Astrocyte of the cerebellum (primary cell): Measurements from ENCODE around the gene RPS10.
A peak's percentile ranks its signal among the peaks of the same experiment; 100 is the strongest.

Experiments used
- DNase-seq: peaks from one replicate; pipeline ENCODE4 v3.0.0-alpha.2; 2011; ENCODE audit warnings: low read depth
- H3K4me3 ChIP-seq: 2 replicates; pipeline ENCODE4 v1.5.1; 2011; ENCODE audit warnings: mild to moderate bottlenecking, low read depth, low read length, moderate library complexity
- CTCF ChIP-seq: IDR thresholded peaks from 2 replicates; pipeline ENCODE4 v1.5.1; 2012; ENCODE audit warnings: low read length, low read depth, moderate library complexity, mild to moderate bottlenecking; ENCODE audit errors: missing control alignments
- in situ Hi-C: cut with HindIII; loops from 2 replicates; pipeline ENCODE4 v1.10.0; 2017; ENCODE audit warnings: low sequenced_read_pairs

RPS10 gene

GRCh38 chr6:34462010-34462409 is 36.1 kb upstream of the RPS10 start:
- no peak overlapping the region for H3K4me3 ChIP-seq
- no peak for DNase-seq
- in situ Hi-C loops = no loop called here
- no peak for TF ChIP-seq CTCF

DNA sequence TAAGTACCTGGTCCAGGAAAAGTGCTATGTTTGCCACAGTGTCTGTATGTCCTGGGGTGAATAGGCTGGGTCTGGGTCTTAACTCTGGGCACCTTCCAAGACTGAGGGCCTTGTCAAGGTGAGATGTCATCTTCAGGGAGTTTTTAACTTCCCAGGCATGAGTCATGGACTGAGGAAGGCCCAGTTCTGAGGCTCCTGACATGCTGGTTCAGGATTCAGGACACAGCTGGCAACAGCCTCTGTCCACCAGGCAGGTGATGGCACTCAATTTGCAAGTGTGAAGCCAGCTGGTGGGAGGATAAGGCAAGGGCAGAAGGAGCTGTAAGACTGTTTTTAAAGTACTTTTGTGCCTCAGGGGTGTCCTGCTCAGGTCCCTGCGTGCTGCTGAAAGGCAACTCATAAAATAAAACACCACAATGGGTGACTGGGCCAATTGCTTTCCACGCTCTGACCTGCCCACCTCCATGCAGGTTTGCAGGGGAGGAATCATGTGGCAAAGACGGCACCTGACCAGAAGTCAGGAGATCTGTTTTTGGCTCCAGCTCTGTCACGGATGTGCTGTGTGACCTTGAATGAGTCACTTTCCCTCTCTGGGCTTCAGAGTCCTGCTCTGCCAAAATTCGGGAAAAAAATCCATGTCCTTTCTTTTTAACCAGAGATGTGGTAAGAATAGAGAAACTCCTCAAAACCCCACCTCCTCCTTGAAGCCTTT is 35.1 kb upstream of the RPS10 start:
- H3K4me3 ChIP-seq = no peak overlapping the region
- no peak for DNase-seq
- in situ Hi-C loops = no loop called here
- no peak for TF ChIP-seq CTCF

GRCh38 chr6:34459899-34460593 is 34.2 kb upstream of the RPS10 start:
- DNase-seq = peak; percentile 9
- in situ Hi-C loops = no loop called here
- no peak overlapping the region for H3K4me3 ChIP-seq
- TF ChIP-seq CTCF = peak; percentile 60

DNA sequence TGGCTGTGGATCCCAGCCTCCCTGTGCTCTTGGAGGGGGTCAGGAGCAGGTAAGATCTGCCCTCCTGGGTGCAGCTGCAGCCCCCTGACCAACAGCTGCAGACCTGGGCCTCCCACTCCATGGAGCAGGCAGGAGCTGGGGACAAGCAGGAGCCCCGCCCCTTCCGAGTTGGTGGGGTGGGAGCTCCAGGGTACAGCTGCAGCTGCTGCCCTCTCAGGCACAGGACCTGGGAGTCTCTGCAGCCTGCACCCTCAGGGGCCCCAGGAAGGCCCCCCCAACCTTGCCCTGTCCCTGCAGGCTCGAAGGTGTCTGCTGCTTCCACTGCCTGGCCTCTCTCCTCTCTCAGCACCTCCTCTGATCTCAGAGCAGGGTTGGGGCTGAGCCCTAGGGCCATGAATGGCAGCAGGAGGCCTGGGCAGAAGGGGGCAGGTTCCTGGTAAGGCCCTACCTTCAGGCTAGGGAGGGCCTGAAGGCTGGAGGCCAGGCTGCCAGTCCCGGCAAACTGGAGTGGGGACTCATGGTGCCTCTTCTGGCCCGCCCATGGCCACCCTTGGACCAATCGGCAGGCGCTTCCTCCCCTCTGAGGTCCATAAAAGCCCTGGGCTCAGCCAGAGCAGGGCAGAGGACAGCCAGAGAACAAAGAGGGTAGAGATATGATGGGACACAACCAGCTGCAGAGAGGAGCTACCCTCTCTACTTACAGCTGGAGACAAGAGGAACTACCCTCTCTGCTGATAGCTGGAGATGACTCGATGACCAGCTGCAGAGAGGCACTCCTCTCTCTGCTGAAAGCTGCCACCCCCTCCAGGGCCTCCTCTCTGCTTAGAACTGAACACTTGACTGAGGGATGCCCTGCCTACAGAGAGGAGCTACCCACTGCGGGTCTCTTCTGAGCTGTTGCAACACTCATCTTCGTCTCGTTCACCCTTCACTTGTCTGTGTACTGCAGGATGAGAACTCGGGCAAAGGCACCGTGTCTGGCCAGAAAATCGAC is 32.2 kb upstream of the RPS10 start:
- in situ Hi-C loops = no loop called here
- no peak for DNase-seq
- TF ChIP-seq CTCF = no peak
- no peak overlapping the region for H3K4me3 ChIP-seq

GRCh38 chr6:34457382-34457741 is 31.5 kb upstream of the RPS10 start:
- DNase-seq = no peak
- in situ Hi-C loops = no loop called here
- H3K4me3 ChIP-seq = no peak overlapping the region
- TF ChIP-seq CTCF = no peak

GRCh38 chr6:34455831-34456230 is 30.0 kb upstream of the RPS10 start:
- H3K4me3 ChIP-seq = no peak overlapping the region
- no peak for TF ChIP-seq CTCF
- in situ Hi-C loops = no loop called here
- DNase-seq = no peak
